Suprapubic skin (tissue), 3 donors: ENCODE measurements around the gene PARD6B.

Experiments
- CTCF ChIP-seq, 2 donors: fragments of 200-600 bp in 1 of 2; fragments of 450-650 bp in 1 of 2; sonication (generic) in 1 of 2; IDR thresholded peaks; one replicate each; pipeline ENCODE4 v1.5.1; 2016 to 2019; ENCODE audit warnings: antibody characterized with exemption in 2 of 2, mild to moderate bottlenecking in 1 of 2, moderate library complexity in 1 of 2
- POLR2AphosphoS5 ChIP-seq, 3 donors: sonication (generic); formaldehyde crosslinking; IDR thresholded peaks; one replicate each; pipeline ENCODE4 v1.6.1; 2017; ENCODE audit warnings: antibody characterized with exemption in 3 of 3

GRCh38 chr20:50726955-50727791, 4.2 kb upstream of the PARD6B start:
- TF ChIP-seq CTCF (IDR thresholded peaks at IDR 0.05) (no peak), POLR2AphosphoS5 (IDR thresholded peaks at IDR 0.05) (no peak)
